Measurements from ENCODE around the gene CMIP. TPM values are rescaled to one million over a fixed set of nuclear protein-coding genes. Genes with fewer than 3 reads are reported as not detected.
A peak's percentile ranks its signal among the peaks of the same experiment; 100 is the strongest.

The CMIP gene
- polyA plus RNA-seq, 3 donors: 0.85 to 61.9 (median 0.93) TPM

DNA sequence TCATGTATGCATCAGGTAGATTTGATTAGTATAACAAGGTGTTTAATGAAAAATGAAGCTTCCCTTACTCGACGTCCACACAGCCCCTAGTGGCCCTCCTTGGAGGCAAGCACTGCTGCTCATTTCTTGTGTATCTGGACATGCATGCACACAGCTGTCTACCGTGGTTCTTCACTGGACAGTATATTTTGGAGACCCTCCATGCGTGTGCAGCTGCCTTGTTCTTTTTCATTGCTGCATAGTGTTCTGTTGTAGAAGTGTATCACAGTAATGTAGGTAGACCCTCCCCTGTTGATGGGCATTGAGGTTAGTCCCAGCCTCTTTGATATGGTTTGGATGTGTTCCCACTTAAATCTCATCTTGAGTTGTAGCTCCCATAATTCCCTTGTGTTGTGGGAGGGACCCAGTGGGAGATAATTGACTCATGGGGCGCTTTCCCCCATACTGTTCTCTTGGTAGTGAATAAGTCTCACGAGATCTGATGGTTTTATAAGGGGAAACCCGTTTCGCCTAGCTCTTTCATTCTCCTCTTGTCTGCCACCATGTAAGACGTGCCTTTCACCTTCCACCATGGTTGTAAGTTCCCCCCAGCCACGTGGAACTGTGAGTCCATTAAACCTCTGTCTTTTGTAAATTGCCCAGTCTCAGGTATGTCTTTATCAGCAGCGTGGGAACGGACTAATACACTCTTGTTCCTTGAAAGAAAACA lies 6.3 kb downstream of the CMIP start:
- peak in 1 of 3 donors; percentile 44 for DNase-seq
- peaks cover 0 to 24% of the 10 kb centered on the region in 2 donors for H3K36me3 ChIP-seq (replicated peaks in 1 of 2; ENCODE audit: control insufficient read depth in 1 of 2, insufficient read depth in 2 of 2, low read length in 2 of 2)
- TF ChIP-seq, protein P1, sequence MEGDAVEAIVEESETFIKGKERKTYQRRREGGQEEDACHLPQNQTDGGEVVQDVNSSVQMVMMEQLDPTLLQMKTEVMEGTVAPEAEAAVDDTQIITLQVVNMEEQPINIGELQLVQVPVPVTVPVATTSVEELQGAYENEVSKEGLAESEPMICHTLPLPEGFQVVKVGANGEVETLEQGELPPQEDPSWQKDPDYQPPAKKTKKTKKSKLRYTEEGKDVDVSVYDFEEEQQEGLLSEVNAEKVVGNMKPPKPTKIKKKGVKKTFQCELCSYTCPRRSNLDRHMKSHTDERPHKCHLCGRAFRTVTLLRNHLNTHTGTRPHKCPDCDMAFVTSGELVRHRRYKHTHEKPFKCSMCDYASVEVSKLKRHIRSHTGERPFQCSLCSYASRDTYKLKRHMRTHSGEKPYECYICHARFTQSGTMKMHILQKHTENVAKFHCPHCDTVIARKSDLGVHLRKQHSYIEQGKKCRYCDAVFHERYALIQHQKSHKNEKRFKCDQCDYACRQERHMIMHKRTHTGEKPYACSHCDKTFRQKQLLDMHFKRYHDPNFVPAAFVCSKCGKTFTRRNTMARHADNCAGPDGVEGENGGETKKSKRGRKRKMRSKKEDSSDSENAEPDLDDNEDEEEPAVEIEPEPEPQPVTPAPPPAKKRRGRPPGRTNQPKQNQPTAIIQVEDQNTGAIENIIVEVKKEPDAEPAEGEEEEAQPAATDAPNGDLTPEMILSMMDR (IDR thresholded peaks at IDR 0.05): peak; percentile 11
- peak overlapping the region in 1 of 2 donors; percentile 84 for H3K27ac ChIP-seq (ENCODE audit: low read depth in 1 of 2, low read length in 2 of 2)
- Mint-ChIP-seq H3K27ac (peak overlapping the region in 6 of 7 donors; percentile 92 to 97 (median 96)), H3K4me3 (peak overlapping the region in 1 of 2 donors; percentile 31), H3K27me3 (ENCODE audit: low read depth in 3 of 3) (peaks cover 0 to 3% (median 0%) of the 10 kb centered on the region in 3 donors), H3K4me1 (peaks cover 85% of the 10 kb centered on the region), H3K9me3 (no peaks in the 10 kb centered on the region), H3K36me3 (peaks cover 46 to 55% of the 10 kb centered on the region in 2 donors)
- 91% methylated on average over 4 of the region's 12 CpGs for WGBS (ENCODE audit: insufficient coverage)
- H3K4me1 ChIP-seq (ENCODE audit: control insufficient read depth in 1 of 2, insufficient read depth in 2 of 2, low read length in 2 of 2): peaks cover 83 to 90% of the 10 kb centered on the region in 2 donors
- no peak overlapping the region for H2AFZ ChIP-seq (ENCODE audit: insufficient read depth, low read depth, low read length, poor library complexity, severe bottlenecking)
- peaks cover 96% of the 10 kb centered on the region for H4K20me1 ChIP-seq (ENCODE audit: insufficient read depth, low read length)
- H3K9me3 ChIP-seq (replicated peaks in 1 of 2; ENCODE audit: control insufficient read depth in 1 of 2, insufficient read depth in 1 of 2, low read length in 2 of 2): no peaks in the 10 kb centered on the region
- intact Hi-C loops (cut with micrococcal nuclease): loop anchor here in 1 of 2 donors (5.0 kb wide), 1 partner anchor 39 kb away; no protein-coding TSS in a partner anchor
- H3K27me3 ChIP-seq (ENCODE audit: control insufficient read depth in 2 of 2, insufficient read depth in 2 of 2, low read length in 2 of 2): no peaks in the 10 kb centered on the region
- H3K79me2 ChIP-seq (ENCODE audit: insufficient read depth, low read length): peaks cover 99% of the 10 kb centered on the region
- no peak overlapping the region for H3K9ac ChIP-seq (ENCODE audit: insufficient read depth, low read length, poor library complexity, severe bottlenecking)
- peak overlapping the region; percentile 54 for H3K4me2 ChIP-seq (replicated peaks; ENCODE audit: extremely low read depth, low read length, poor library complexity, severe bottlenecking)
- H3K4me3 ChIP-seq (replicated peaks in 1 of 3; ENCODE audit: low read depth in 2 of 3, low read length in 3 of 3): no peak overlapping the region

DNA sequence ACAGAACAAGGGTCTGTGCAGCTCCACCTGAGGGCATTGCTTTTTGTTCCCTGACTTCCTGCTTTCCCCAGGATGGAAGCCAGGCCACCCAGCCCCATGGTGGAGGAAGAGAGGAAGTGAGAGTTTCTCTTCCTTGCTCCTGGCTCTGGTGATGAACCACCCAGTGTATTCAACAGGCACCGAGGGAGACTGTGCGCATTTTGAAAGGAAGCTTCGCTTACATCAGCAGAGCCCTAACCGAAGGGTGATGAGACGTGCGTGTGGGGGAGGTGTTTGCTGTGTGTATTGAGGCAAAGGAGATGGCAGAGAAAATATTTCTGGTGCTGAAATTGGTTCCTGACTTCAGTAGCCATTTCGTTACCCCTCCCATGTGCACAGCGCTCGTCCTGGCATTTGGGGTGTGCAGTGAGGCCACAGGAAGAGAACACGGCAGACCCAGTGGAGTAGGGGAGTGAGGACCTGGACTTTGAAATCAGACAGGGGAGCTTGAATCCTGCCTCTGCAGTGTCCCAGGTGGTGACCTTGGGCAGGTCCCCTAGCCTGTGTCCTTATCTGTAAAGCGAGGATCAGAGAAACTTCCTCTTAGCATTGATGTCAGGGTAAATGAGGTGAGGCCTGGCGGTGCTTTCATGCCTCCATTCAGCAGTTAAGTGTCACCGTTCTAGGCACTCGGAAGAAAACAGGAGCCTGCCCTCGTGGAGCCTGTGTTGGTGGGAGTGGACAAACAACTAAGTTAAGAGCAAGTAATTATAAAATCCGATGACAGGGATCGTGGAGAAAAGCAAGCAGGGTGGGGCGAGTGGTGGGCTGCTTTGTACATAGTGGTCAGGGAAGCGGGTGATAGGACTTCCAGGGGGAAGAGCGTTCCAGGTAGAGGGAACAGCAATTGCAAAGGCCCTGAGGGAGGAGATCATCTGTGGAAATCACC lies 7.4 kb downstream of the CMIP start:
- H3K9me3 Mint-ChIP-seq: no peaks in the 10 kb centered on the region
- peak; percentile 84 to 93 (median 87) for DNase-seq
- Histone ChIP-seq H3K4me1 (ENCODE audit: control insufficient read depth in 1 of 2, insufficient read depth in 2 of 2, low read length in 2 of 2) (peaks cover 89 to 97% of the 10 kb centered on the region in 2 donors), H3K9me3 (replicated peaks in 1 of 2; ENCODE audit: control insufficient read depth in 1 of 2, insufficient read depth in 1 of 2, low read length in 2 of 2) (no peaks in the 10 kb centered on the region), H3K27me3 (ENCODE audit: control insufficient read depth in 2 of 2, insufficient read depth in 2 of 2, low read length in 2 of 2) (no peaks in the 10 kb centered on the region), H2AFZ (ENCODE audit: insufficient read depth, low read depth, low read length, poor library complexity, severe bottlenecking) (no peak overlapping the region), H3K36me3 (replicated peaks in 1 of 2; ENCODE audit: control insufficient read depth in 1 of 2, insufficient read depth in 2 of 2, low read length in 2 of 2) (peaks cover 2 to 35% of the 10 kb centered on the region in 2 donors), H3K79me2 (ENCODE audit: insufficient read depth, low read length) (peaks cover 99% of the 10 kb centered on the region), H3K27ac (ENCODE audit: low read depth in 1 of 2, low read length in 2 of 2) (peak overlapping the region; percentile 72 to 84), H4K20me1 (ENCODE audit: insufficient read depth, low read length) (peaks cover 100% of the 10 kb centered on the region), H3K4me3 (replicated peaks in 1 of 3; ENCODE audit: low read depth in 2 of 3, low read length in 3 of 3) (peak overlapping the region in 2 of 3 experiments; percentile 6 to 59), H3K4me2 (replicated peaks; ENCODE audit: extremely low read depth, low read length, poor library complexity, severe bottlenecking) (peak overlapping the region; percentile 54), H3K9ac (ENCODE audit: insufficient read depth, low read length, poor library complexity, severe bottlenecking) (peak overlapping the region; percentile 21)
- H3K36me3 Mint-ChIP-seq: peaks cover 51 to 63% of the 10 kb centered on the region in 2 donors
- 31% methylated on average over 12 of the region's 20 CpGs for WGBS (ENCODE audit: insufficient coverage)
- H3K4me1 Mint-ChIP-seq: peaks cover 94% of the 10 kb centered on the region
- peaks cover 0 to 4% (median 0%) of the 10 kb centered on the region in 3 donors for H3K27me3 Mint-ChIP-seq (ENCODE audit: low read depth in 3 of 3)
- peak overlapping the region; percentile 78 to 87 for H3K4me3 Mint-ChIP-seq
- intact Hi-C loops (cut with micrococcal nuclease): loop anchor here in 1 of 2 donors (5.0 kb wide), 1 partner anchor 40 kb away; no protein-coding TSS in a partner anchor
- TF ChIP-seq, protein P1 (IDR thresholded peaks at IDR 0.05): no peak
- peak overlapping the region; percentile 92 to 97 (median 95) for H3K27ac Mint-ChIP-seq

All from CD14-positive monocyte (primary cell).